HFFc6 (cell line): ENCODE results near the gene KHDRBS1. TPM values are rescaled to one million over a fixed set of nuclear protein-coding genes. Genes with fewer than 3 reads are reported as not detected.

Experiments used
- DNase-seq: peaks from one replicate; pipeline ENCODE4 v3.0.0-alpha.2; 2018
- H3K27ac Mint-ChIP-seq: 2 replicates; pipeline ENCODE4 v1.8.0; 2020; ENCODE audit warnings: mild to moderate bottlenecking, mixed read lengths
- H3K27me3 Mint-ChIP-seq: 2 replicates; pipeline ENCODE4 v1.8.0; 2021; ENCODE audit warnings: mild to moderate bottlenecking, moderate library complexity, mixed read lengths; ENCODE audit not compliant: insufficient read depth
- H3K36me3 Mint-ChIP-seq: 2 replicates; pipeline ENCODE4 v1.8.0; 2021; ENCODE audit warnings: low read depth, mixed read lengths
- H3K4me1 Mint-ChIP-seq: 2 replicates; pipeline ENCODE4 v1.8.0; 2020; ENCODE audit warnings: low read depth, mixed read lengths
- H3K4me3 Mint-ChIP-seq: 2 replicates; pipeline ENCODE4 v1.8.0; 2020; ENCODE audit warnings: mild to moderate bottlenecking, moderate library complexity, mixed read lengths
- H3K9me3 Mint-ChIP-seq: 2 replicates; pipeline ENCODE4 v1.8.0; 2020; ENCODE audit warnings: mild to moderate bottlenecking, mixed read lengths
- CTCF ChIP-seq: fragments of 200-600 bp; sonication (generic); IDR thresholded peaks from 2 replicates; pipeline ENCODE4 v1.5.0; 2021; ENCODE audit warnings: antibody characterized with exemption, mild to moderate bottlenecking
- total RNA-seq, 6 experiments: library from RNA; stranded (reverse); fragmentation: NEBNext Ultra II Directional; extraction: Animal tissue kit (Norgen Biotek cat#: 25700); gene quantifications; 2 replicates in 1 of 6; 3 replicates in 5 of 6; pipeline ENCODE4 v1.2.3, GENCODE V29; 2021

KHDRBS1 gene
- total RNA-seq, 6 experiments from 2014 or later = 119 to 160 (median 148) TPM

- Mint-ChIP-seq H3K27ac (peak overlapping the region; percentile 92), H3K27me3 (peaks cover 18% of the 10 kb centered on the region), H3K9me3 (no peaks in the 10 kb centered on the region), H3K4me1 (peaks cover 66% of the 10 kb centered on the region), H3K36me3 (peaks cover 11% of the 10 kb centered on the region), H3K4me3 (peak overlapping the region; percentile 98)
- DNase-seq = peak; percentile 66
- peak; percentile 13; the same call in 1 of the 2 replicates for TF ChIP-seq CTCF
Measured at GRCh38 chr1:32071758-32072621, 58.3 kb downstream of the KHDRBS1 start.

GRCh38 chr1:32072622-32073298, 59.1 kb downstream of the KHDRBS1 start, which contains the start of gene TMEM39B:
Gene TMEM39B, plus strand, starts transcription at chr1:32072939. Its CDS starts 109 bp downstream, at chr1:32073048.
- Mint-ChIP-seq H3K27ac (peak within 1 kb of the TSS; percentile 92), H3K4me3 (peak within 1 kb of the TSS; percentile 98), H3K4me1 (peaks cover 65% of the 10 kb centered on the region), H3K27me3 (peaks cover 15% of the 10 kb centered on the region), H3K9me3 (no peaks in the 10 kb centered on the region), H3K36me3 (peaks cover 15% of the 10 kb centered on the region)
- DNase-seq = peak; percentile 88
- no peak for TF ChIP-seq CTCF

- H3K4me1 Mint-ChIP-seq = peaks cover 58% of the 10 kb centered on the region
- H3K4me3 Mint-ChIP-seq = peak overlapping the region; percentile 98
- peaks cover 15% of the 10 kb centered on the region for H3K27me3 Mint-ChIP-seq
- peak overlapping the region; percentile 92 for H3K27ac Mint-ChIP-seq
- TF ChIP-seq CTCF = peak; percentile 61
- no peaks in the 10 kb centered on the region for H3K9me3 Mint-ChIP-seq
- peaks cover 15% of the 10 kb centered on the region for H3K36me3 Mint-ChIP-seq
- DNase-seq = no peak
Measured at GRCh38 chr1:32073299-32074229, 59.9 kb downstream of the KHDRBS1 start.

GRCh38 chr1:32074841-32075240, 61.2 kb downstream of the KHDRBS1 start:
- TF ChIP-seq CTCF = no peak
- Mint-ChIP-seq H3K4me3 (no peak overlapping the region), H3K27ac (no peak overlapping the region), H3K9me3 (no peaks in the 10 kb centered on the region), H3K4me1 (peaks cover 48% of the 10 kb centered on the region), H3K27me3 (peaks cover 10% of the 10 kb centered on the region), H3K36me3 (peaks cover 15% of the 10 kb centered on the region)
- no peak for DNase-seq

- no peaks in the 10 kb centered on the region for H3K9me3 Mint-ChIP-seq
- H3K4me1 Mint-ChIP-seq = peaks cover 29% of the 10 kb centered on the region
- no peak overlapping the region for H3K4me3 Mint-ChIP-seq
- peaks cover 25% of the 10 kb centered on the region for H3K36me3 Mint-ChIP-seq
- peaks cover 4% of the 10 kb centered on the region for H3K27me3 Mint-ChIP-seq
- DNase-seq = no peak
- H3K27ac Mint-ChIP-seq = no peak overlapping the region
- no peak for TF ChIP-seq CTCF
Measured at GRCh38 chr1:32077451-32077850, 63.8 kb downstream of the KHDRBS1 start.
